Body of pancreas (tissue), 4 donors: ENCODE results near the gene DNAH2.

Experiments used
- POLR2A ChIP-seq, 3 donors: fragments of 450-650 bp; IDR thresholded peaks; one replicate each; pipeline ENCODE4 v1.6.1; 2016; ENCODE audit warnings: antibody characterized with exemption in 3 of 3, mild to moderate bottlenecking in 2 of 3
- TF ChIP-seq, protein P1 (sequence below), 7 experiments: fragments of 450-650 bp in 4 of 7; fragments of 200-600 bp in 3 of 7; sonication (generic) in 3 of 7; IDR thresholded peaks; one replicate each; pipeline ENCODE4 v1.5.1; 2016 to 2019; ENCODE audit warnings: antibody characterized with exemption in 7 of 7

DNA sequence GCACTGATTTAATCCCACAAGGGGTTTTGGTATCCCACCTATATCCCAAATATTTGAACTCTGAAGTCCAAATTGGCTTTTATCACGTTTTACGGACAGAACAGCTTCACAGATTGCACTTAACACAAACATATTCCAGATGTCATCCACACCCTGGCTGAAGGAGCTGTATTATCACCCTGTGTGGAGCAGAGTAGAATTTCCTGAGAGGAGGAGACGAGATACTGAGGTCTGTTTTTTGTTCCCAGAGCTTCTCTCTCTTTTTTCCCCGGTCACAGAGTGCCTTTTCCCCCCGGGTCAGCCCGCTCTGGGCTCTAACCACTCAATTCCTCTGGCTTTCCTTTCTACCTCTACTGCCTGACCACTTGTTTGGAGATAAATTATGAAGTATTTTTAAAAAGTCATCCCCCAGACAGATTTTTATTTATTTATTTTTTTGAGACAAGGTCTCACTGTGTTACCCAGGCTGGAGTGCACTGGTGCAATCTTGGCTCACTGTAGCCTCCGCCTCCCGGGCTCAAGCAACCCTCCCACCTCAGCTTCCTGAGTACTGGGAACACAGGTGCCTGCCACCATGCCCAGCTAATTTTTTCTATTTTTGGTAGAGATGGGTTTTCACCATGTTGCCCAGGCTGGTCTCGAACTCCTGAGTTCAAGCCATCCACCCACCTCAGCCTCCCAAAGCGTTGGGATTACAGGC, 30.7 kb downstream of the DNAH2 start:
- TF ChIP-seq, protein P1, sequence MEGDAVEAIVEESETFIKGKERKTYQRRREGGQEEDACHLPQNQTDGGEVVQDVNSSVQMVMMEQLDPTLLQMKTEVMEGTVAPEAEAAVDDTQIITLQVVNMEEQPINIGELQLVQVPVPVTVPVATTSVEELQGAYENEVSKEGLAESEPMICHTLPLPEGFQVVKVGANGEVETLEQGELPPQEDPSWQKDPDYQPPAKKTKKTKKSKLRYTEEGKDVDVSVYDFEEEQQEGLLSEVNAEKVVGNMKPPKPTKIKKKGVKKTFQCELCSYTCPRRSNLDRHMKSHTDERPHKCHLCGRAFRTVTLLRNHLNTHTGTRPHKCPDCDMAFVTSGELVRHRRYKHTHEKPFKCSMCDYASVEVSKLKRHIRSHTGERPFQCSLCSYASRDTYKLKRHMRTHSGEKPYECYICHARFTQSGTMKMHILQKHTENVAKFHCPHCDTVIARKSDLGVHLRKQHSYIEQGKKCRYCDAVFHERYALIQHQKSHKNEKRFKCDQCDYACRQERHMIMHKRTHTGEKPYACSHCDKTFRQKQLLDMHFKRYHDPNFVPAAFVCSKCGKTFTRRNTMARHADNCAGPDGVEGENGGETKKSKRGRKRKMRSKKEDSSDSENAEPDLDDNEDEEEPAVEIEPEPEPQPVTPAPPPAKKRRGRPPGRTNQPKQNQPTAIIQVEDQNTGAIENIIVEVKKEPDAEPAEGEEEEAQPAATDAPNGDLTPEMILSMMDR (IDR thresholded peaks at IDR 0.05): no peak
- no peak for TF ChIP-seq POLR2A (IDR thresholded peaks at IDR 0.05)
